C4-2B (cell line): ENCODE results near the gene JKAMP.

Experiments
- H3K27ac ChIP-seq: fragments of 450-650 bp; 2 replicates; pipeline ENCODE4 v1.5.1; 2017
- ZFX ChIP-seq: fragments of 450-650 bp; IDR thresholded peaks from 2 replicates; pipeline ENCODE4 v1.6.1; 2017
- TF ChIP-seq, protein P1 (sequence below): fragments of 450-650 bp; conservative IDR thresholded peaks from 2 replicates; pipeline ENCODE4 v1.5.1; 2017; ENCODE audit warnings: mild to moderate bottlenecking

JKAMP gene

DNA sequence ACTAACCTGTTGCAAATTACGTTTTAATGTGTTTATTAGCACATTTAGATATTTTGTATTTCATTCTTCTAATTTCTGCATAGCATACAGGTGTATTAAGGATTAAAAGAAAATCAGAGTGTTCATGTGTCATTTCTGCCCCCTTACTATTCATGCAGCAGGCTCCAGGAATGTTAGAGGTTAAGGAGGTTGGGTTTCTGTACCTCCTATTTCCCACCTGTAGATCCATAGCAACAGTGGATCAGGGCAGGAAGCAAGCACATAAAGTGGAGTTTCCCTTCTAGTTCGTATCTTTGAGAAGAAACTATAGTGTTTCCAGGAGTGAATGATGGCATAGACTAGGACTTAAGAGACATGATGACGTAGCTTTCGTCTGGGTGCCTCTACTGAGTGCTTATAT lies 18.9 kb downstream of the JKAMP start:
- H3K27ac ChIP-seq = no peak overlapping the region
- no peak for TF ChIP-seq ZFX
- TF ChIP-seq, protein P1, sequence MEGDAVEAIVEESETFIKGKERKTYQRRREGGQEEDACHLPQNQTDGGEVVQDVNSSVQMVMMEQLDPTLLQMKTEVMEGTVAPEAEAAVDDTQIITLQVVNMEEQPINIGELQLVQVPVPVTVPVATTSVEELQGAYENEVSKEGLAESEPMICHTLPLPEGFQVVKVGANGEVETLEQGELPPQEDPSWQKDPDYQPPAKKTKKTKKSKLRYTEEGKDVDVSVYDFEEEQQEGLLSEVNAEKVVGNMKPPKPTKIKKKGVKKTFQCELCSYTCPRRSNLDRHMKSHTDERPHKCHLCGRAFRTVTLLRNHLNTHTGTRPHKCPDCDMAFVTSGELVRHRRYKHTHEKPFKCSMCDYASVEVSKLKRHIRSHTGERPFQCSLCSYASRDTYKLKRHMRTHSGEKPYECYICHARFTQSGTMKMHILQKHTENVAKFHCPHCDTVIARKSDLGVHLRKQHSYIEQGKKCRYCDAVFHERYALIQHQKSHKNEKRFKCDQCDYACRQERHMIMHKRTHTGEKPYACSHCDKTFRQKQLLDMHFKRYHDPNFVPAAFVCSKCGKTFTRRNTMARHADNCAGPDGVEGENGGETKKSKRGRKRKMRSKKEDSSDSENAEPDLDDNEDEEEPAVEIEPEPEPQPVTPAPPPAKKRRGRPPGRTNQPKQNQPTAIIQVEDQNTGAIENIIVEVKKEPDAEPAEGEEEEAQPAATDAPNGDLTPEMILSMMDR = no peak

GRCh38 chr14:59507063-59507751 lies 22.9 kb downstream of the JKAMP start:
- TF ChIP-seq, protein P1 = peak; percentile 98
- TF ChIP-seq ZFX = no peak
- H3K27ac ChIP-seq = no peak overlapping the region

DNA sequence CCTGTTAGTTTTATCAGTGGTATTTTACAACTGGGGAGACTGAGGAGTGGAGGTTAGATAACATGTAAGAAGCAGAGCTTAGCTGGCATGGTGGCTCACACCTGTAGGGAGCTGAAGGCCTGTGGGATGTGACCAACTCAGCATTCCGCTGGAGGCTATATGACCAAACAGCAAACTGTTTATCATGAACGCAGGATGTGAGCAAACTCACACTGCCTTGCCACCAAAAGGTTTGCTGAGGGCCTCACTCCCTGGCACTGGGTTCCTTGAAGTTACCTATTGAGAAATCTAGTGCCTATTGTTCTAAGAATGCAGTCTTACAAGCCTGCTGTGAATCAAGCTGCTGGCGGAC lies 23.4 kb downstream of the JKAMP start:
- no peak overlapping the region for H3K27ac ChIP-seq
- TF ChIP-seq, protein P1 = no peak; the same call in 1 of the 2 replicates
- no peak for TF ChIP-seq ZFX

DNA sequence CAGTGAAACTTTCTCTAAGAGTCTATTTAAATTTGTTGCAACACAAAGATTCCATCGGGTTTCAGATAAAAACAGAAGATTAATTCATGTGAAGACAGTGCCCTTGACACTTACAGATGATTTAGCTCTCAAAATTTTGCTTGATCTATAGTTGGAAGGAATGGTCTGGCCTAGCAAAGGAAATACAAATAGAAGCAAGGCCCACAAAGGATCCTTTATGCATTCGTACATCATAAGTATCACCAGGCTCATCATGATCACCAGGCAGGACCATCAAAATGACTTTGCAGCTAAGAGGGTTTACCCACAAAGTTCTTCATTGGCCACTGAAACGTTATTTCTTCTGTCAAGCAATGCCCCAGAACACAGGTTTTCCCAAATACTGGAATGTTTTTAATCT lies 24.8 kb downstream of the JKAMP start:
- H3K27ac ChIP-seq = no peak overlapping the region
- TF ChIP-seq ZFX = no peak
- TF ChIP-seq, protein P1 = no peak

GRCh38 chr14:59510001-59510400 lies 25.7 kb downstream of the JKAMP start:
- H3K27ac ChIP-seq = no peak overlapping the region
- no peak for TF ChIP-seq ZFX
- TF ChIP-seq, protein P1 = no peak

GRCh38 chr14:59510966-59511365 lies 26.6 kb downstream of the JKAMP start:
- TF ChIP-seq, protein P1 = no peak
- TF ChIP-seq ZFX = no peak

GRCh38 chr14:59511916-59512575 lies 27.7 kb downstream of the JKAMP start:
- no peak overlapping the region for H3K27ac ChIP-seq

More at GRCh38 chr14:59510966-59511365, 26.6 kb downstream of the JKAMP start:
- H3K27ac ChIP-seq = no peak overlapping the region

More at GRCh38 chr14:59511916-59512575, 27.7 kb downstream of the JKAMP start:
- TF ChIP-seq, protein P1 = peak; percentile 78
- no peak for TF ChIP-seq ZFX
